AG04449 (cell line): ENCODE results near the gene NOL3.
A peak's percentile ranks its signal among the peaks of the same experiment; 100 is the strongest.

Experiments used
- CTCF ChIA-PET: fragments of 350-600 bp; formaldehyde crosslinking; extraction: SDS; loops from one replicate; lab custom pipeline; 2021; ENCODE audit warnings: antibody characterized with exemption; lab: Yijun Ruan, JAX
- POLR2A ChIA-PET: fragments of 400-600, 350-600 bp; formaldehyde crosslinking; extraction: SDS; loops from one replicate; lab custom pipeline; 2020; ENCODE audit warnings: antibody characterized with exemption, inconsistent platforms; lab: Yijun Ruan, JAX
- DNase-seq: peaks from one replicate; pipeline ENCODE4 v3.0.0-alpha.2; 2010; ENCODE audit warnings: low read depth, low spot score
- H3K4me3 ChIP-seq: 2 replicates; pipeline ENCODE4 v1.5.1; 2011; ENCODE audit warnings: low read depth, mild to moderate bottlenecking, control low read depth, low read length
- CTCF ChIP-seq: IDR thresholded peaks from one replicate; pipeline ENCODE4 v1.5.1; 2011; ENCODE audit warnings: mild to moderate bottlenecking, moderate library complexity, low read length, control low read depth, inconsistent platforms; ENCODE audit not compliant: insufficient read depth; ENCODE audit errors: missing control alignments

Gene NOL3

GRCh38 chr16:67183627-67184452 lies 13.5 kb downstream of the NOL3 start, which contains the start of gene MATCAP1:
MATCAP1 (minus strand) TSS chr16:67183963; CDS start chr16:67180610, 3,353 bp downstream.
- no peak for TF ChIP-seq CTCF
- DNase-seq, result peak; percentile 82
- ChIA-PET CTCF (interaction anchor here (0.7 to 10.2 kb wide), 24 partner anchors 11 to 289 kb away, joined by 3 to 128 read pairs (median 10); partner anchors contain the start of genes CES3, FBXL8, NOL3 and TRADD), POLR2A (interaction anchor here (1.6 kb wide), 1 partner anchor 64 kb away, joined by 4 read pairs; the partner anchor contains the start of gene FHOD1)
- H3K4me3 ChIP-seq, result peak within 1 kb of the TSS; percentile 74

- ChIA-PET POLR2A (interaction anchor here (1.6 kb wide), 1 partner anchor 63 kb away, joined by 4 read pairs; the partner anchor contains the start of gene FHOD1), CTCF (interaction anchor here (0.7 to 10.2 kb wide), 40 partner anchors 10 to 289 kb away, joined by 3 to 128 read pairs (median 6); partner anchors contain the start of genes B3GNT9, CES3, CES4A and FBXL8)
- no peak for DNase-seq
- TF ChIP-seq CTCF, result no peak
- peak overlapping the region; percentile 74 for H3K4me3 ChIP-seq
These were observed 14.2 kb downstream of the NOL3 start for GRCh38 chr16:67184453-67184994.

- no peak overlapping the region; the same call in 1 of the 2 replicates for H3K4me3 ChIP-seq
- peak; percentile 44 for DNase-seq
- ChIA-PET POLR2A (interaction anchor here (1.6 kb wide), 1 partner anchor 62 kb away, joined by 4 read pairs; the partner anchor contains the start of gene FHOD1), CTCF (interaction anchor here (0.9 to 10.2 kb wide), 42 partner anchors 9 to 290 kb away, joined by 3 to 128 read pairs (median 5); partner anchors contain the start of genes B3GNT9, CES3, CES4A and FBXL8)
- peak; percentile 99 for TF ChIP-seq CTCF
These were observed 14.8 kb downstream of the NOL3 start for GRCh38 chr16:67184995-67185650.

- DNase-seq, result no peak
- no peak overlapping the region for H3K4me3 ChIP-seq
- no peak for TF ChIP-seq CTCF
- ChIA-PET POLR2A (interaction anchor here (1.6 kb wide), 1 partner anchor 62 kb away, joined by 4 read pairs; the partner anchor contains the start of gene FHOD1), CTCF (interaction anchor here (0.9 to 10.2 kb wide), 41 partner anchors 9 to 290 kb away, joined by 3 to 128 read pairs (median 5); partner anchors contain the start of genes B3GNT9, CES3, CES4A and FBXL8)
These were observed 15.4 kb downstream of the NOL3 start for GRCh38 chr16:67185651-67186134.

GRCh38 chr16:67186550-67186950 lies 16.2 kb downstream of the NOL3 start:
- POLR2A ChIA-PET, result no interaction called here
- CTCF ChIA-PET, result interaction anchor here (0.8 to 10.2 kb wide), 10 partner anchors 14 to 240 kb away, joined by 3 to 128 read pairs (median 26); partner anchors contain the start of genes CES3, FBXL8, NOL3 and TRADD
- DNase-seq, result no peak
- TF ChIP-seq CTCF, result no peak
- no peak overlapping the region for H3K4me3 ChIP-seq
